Measurements from ENCODE around the gene PDZRN4.

- TF ChIP-seq CTCF (IDR thresholded peaks at IDR 0.05) (no peak), POLR2AphosphoS5 (IDR thresholded peaks at IDR 0.05) (no peak), POLR2A (IDR thresholded peaks at IDR 0.05; ENCODE audit: low read depth) (no peak)
Measured at GRCh38 chr12:41496009-41496408, 307.9 kb downstream of the PDZRN4 start.

All from esophagus muscularis mucosa (tissue), 3 donors.